ENCODE results near the gene VPS26A.
A peak's percentile ranks its signal among the peaks of the same experiment; 100 is the strongest.

VPS26A gene

DNA sequence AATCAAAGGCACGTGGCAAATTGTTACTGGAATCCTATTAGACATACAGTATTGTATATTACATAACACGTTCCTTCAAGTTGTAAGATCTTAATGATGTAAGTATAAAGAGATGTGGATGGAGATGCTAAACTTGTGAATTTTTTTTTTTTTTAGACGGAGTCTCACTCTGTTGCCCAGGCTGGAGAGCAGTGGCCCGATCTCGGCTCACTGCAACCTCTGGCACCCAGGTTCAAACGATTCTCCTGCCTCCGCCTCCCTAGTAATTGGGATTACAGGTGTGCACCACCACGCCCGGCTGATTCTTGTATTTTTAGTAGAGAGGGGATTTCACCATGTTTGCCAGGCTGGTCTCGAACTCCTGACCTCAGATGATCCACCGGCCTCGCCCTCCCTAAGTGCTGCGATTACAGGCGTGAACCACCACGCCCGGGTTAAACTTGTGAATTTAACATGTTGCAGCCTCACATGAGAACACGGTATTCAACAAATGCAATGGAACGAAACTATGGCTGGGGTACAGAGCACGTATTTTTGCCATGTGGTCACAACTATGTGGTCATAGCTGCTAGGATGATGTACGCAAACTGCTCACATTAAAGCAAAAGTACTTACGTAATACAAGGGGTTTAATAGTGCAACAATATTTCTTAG lies 55.2 kb downstream of the VPS26A start:
- DNase-seq = no peak

DNA sequence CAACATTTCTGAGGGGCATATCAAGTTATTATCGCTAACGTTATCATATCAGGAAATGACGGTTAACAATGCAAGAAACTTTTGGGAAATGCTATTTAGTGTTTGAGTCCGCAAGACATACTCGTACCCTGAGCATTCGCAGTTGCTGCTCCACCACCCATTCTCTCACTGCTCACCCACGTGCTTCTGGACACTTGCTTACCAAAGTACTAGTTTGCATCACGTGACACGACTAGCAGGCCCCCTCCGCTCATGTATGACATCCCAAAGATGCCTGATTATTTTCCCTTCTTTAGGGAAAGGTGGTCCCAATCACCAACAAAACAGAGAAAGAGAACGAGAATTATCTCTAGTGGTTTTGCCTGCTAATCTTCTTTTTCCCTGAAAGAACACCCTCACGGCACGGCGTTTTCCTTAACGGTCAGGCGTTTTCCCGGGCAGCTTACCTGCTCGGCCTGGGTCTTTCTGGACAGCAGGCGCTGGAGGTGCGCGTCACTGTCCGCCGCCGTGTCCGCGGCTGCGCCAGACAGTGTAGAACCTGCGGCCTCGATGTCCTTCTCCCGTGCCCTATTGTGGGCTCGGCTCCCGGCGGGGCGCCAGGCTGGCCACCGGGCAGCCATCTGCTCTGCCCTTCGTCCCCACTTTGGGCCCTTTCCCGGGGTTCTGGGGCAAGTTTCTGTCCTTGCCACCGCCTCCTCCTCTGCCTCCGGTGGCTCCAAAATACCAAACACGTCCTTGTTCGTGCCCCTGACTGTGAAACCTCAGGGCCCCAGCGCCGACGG lies 56.0 kb downstream of the VPS26A start, which contains the start of gene SUPV3L1:
Gene SUPV3L1 (plus strand): TSS at position 492 of the 782 bp plus-strand sequence. CDS start 58 bp downstream, at position 550.
- peak; percentile 89 for DNase-seq

DNA sequence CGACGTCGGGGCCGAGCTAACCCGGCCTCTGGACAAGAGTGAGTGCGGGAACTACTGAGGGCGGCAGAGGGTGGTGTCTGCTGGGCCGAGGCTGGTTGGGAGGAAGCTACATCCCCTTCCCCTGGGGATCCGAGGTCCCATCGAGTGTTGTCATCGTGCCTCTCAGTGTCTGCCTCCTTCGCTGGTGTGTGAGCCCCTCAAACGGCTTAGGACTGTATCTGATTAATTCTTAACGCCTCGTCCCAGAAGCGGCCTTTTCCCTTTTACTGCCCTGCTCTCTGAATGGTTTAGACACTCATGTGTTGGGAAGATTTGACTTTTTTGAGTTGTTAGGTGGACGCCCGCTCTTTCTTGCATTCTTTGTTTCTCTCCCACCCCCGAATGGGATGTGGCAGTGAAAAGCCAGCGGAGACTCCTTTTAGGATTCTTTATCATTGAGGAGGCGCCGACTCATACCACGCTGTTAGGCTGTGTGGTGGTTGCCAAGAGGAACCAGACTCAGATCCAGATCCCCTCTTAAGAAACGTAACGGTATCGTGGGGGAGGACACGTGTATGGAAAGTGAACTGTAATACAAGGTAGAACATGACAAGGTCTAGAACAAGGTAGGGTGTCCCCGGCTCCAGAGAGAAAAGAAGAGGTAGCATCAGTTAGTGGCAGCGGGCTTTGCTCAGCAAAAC lies 56.7 kb downstream of the VPS26A start:
- DNase-seq = no peak

DNA sequence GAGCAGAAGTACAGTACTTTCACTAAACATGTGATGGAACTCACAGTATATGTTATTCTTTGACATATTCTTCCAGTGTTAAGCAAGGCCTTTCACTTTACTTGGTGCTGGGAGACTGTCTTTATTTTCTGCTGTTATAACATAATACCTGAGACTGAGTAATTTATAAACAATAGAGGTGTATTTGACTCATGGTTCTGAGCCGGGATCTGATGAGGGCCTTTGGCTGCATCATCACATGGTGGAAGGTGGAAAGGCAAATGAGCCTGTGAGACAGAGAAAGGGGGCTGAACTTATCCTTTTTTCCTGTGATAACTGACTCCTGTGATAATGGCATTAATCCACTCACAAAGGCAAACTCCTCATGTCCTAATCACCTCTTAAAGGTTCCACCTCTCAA lies 57.5 kb downstream of the VPS26A start:
- DNase-seq = no peak

DNA sequence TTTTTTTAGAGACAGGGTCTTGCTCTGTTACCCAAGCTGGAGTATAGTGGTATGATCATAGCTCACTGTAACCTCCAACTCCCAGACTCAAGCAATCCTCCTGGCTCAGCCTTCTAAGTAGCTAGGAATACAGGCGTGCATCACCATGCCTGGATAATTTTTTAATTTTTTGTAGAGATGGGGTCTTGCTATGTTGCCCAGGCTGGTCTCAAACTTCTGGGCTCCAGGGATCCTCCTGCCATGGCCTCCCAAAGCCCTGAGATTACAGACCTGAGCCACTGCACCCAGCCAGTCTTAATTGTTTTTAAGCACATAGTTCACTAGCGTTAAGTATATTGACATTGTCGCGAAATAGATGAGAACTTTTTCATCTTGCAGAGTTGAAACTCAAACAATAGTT lies 58.0 kb downstream of the VPS26A start:
- DNase-seq = no peak

DNA sequence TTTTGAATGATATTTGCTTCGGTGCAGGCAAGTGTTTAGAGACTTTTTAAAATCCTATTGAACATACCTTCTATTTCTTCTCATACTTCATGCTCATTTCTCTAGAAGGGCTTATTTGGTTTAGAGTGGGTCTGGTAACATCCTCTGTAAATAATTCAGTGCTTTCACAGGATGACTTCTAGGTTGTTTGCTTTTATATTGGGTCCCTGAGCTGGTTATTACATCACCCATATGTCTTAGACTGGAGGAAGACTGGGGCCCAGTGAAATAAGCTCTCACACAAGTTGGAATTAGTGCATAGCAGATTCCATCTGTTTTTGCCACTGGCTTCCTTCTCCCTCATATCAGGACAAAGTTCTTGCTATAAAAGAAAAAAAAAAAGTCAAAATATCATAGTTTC lies 62.5 kb downstream of the VPS26A start:
- DNase-seq = no peak

DNA sequence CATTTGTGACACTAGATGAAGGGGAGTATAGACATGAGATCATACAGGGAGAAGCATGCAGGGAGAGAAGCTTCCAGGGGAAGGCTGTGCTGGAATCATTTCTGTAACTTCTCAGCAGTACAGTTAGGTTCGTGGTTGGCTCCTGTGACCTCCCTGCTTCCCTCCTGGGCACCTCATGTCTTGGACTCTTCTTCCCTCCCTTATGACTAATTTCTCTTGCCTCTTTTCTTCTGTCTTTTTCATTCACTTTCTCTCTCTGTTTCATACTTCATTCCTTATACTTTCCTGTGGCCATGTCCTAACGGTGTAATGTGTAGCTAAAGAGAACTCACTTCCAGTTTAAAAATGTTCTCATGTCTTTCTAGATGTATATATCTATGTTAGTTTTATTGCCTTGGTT lies 77.1 kb downstream of the VPS26A start:
- DNase-seq = no peak

DNA sequence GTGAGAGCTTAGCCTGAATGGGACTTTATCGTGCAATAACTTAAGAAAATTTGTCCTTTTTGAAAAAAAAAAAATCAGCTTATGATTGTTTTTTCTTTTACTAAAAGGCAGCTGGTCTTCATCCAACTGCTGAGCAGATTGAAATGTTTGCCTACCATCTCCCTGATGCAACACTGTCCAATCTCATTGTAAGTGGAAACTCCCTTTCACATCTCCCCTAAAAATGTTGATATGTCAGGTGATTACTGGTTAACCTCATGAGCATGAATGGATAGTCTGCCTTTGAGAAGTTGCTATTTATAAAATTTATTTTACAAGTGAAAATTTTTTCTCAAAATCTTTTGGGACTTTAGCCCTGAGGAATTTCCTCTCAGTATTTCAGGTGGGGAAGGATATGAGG lies 78.4 kb downstream of the VPS26A start:
- no peak for DNase-seq

DNA sequence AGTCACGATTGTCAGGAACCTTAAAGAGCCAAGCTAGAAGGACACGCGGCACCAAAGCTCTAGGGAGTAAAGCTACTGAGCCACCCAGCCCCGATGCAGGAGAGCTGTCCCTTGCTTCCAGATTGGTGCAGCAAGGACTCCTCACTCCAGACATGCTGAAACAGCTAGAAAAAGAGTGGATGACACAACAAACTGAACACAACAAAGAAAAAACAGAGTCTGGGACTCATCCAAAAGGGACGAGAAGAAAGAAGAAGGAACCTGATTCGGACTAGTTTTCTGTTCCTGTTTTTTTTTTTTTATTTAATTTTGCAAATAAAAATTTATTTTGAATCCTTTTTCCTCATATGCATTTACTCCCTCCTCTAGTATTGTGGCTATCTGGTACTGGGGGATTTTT lies 84.8 kb downstream of the VPS26A start:
- no peak for DNase-seq

DNA sequence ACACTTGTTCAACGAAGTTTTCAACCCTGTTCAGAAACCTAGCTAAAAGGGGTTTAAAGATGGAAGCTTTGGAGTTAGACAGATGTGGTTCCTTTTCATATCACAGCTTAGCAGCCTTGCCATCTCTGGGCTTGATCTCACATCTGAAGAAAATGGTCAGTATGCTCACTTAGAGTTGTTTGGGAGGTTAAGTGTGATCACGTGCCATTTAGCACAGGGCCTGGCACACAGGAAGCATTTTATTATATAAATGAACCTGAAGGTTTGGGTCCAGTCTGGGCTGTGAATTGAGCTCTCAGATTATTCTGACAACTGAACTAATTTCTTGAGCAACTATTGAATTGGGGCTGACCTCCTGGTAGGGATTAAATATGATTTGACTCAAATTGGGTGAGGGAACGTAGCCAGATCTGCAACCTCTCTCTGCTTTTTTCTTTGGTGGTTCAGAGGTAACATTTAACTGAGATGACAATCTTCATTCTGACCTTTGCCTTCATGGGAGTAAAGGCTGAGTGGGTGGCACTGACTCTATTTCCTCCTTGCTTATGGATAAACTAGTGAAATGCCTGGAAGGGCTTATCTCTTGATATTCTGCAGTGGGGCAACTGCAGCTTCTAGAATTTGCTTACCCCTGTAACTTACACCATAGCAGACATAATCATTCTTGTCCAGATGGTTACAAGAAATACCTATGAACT lies 86.0 kb downstream of the VPS26A start:
- no peak for DNase-seq

DNA sequence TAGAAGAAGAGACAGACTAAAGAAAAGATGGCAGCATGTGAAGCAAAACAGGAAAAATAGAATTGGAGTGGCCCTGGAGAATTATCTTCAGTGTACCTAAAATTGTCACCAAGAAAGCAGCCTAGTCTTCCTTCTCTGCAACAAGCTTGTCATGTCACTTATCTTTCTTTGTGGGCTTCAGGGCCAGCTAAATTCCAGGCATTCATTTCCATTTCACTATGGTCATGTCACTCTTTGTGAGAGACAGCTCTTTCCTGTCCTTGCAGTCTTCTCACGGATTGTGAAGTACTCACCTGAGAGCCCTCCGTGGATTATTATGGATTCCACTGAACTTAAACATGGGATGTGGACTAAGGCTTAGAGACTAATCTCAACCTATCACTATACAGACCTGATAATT lies 87.1 kb downstream of the VPS26A start:
- DNase-seq = no peak

DNA sequence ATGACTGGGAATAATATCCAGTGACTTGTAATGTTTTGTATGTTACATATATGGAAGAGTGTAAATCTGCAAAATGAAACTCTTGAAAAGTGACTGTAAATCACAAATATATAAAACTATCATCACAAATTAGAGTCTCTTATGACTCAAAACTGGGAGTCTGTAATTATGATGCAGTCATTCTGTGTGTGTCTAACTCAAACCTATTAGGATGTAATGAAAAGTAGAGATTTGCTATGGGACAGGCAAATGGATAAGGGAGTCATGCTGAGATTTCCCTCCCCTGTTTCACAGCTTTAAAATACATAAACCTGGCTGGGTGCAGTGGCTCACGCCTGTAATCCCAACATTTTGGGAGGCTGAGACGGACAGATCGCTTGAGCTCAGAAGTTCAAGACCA lies 87.5 kb downstream of the VPS26A start:
- DNase-seq = no peak

DNA sequence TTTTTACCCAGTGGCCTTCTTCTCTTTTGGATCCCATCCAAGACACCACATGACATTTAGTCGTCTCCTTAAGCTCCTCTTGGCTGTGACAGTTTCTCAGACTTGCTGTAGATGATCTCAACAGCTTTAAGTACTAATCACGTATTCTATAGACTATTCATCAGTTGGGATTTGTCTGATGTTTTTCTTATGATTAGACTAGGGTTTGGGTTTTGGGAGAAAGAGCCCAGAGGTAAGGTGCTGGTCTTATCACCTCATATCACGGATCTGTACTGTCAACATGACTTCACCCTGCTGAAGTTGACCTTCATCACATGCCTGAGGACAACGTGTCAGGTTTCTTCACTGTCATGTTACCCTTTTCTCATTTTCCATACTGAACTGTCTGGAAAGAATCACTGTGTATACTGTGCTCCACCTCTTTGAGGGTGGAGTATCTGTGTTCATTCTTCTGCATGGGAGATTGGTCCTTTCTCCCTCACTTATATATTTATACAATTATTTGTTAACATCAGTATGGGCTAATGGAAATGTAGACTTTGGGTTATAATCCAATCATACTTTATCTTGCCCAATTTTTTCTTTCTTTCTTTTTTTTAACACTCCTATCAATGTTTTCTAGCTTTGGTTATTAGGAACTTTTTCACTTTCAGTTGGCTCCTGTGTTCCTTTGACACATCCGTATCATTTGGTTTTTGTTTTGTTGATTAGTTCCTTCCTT lies 89.8 kb downstream of the VPS26A start:
- no peak for DNase-seq

DNA sequence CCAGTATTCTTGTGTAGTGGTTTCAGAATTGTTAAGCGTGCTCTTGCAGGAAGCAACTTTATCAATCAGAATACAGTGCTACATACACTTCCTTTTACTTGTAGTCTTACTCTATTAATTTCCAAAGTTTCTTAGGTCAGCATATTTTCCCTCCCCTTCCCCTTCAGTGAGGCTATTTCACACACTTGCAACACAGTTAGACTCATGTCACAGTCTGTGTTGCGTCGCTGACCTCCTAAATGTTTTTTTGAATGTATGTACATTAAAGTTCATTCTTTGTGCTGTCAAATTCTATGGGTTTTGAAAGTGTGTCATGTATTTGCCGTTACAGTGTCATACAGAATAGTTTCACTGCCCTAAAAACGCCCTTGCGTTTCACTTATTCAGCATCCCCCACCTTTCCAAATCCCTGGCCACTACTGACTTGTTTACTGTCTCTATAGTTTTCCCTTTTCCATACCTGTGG lies 90.7 kb downstream of the VPS26A start:
- no peak for DNase-seq

DNA sequence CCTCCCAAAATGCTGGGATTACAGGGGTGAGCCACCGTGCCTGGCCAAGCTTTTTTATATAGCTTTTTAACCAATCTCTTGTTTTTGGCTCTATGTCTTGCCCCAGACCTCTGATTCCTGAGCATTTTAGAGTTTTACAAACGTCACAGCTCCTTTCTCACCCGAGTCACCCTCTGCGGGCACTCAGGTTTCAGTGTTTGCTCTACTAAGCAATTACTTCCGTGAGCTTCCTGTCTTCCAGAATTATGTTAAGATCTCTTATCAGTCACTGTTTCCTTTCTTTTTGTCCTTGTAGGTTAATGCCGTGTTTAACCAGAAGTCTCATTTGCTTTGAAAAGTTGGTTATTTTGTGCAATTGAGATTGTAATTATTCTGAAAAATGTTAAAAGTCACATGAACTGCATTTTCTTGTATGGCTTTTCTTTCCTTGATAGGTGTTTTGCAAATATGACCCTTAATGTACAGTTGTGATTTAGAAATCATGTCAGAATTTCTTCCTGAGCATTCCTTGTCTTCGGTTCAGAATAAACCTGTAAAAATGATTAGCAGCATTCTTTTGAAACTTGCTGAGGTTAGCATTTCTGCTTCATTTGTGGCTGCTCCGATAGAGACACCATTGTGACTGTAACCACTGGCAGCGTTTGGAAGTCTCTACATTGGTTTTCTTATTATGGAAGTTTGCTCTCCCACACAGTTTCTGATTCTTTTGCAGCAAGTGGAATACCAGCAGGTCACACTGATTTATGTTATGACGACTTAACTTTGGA lies 91.6 kb downstream of the VPS26A start:
- DNase-seq = no peak

DNA sequence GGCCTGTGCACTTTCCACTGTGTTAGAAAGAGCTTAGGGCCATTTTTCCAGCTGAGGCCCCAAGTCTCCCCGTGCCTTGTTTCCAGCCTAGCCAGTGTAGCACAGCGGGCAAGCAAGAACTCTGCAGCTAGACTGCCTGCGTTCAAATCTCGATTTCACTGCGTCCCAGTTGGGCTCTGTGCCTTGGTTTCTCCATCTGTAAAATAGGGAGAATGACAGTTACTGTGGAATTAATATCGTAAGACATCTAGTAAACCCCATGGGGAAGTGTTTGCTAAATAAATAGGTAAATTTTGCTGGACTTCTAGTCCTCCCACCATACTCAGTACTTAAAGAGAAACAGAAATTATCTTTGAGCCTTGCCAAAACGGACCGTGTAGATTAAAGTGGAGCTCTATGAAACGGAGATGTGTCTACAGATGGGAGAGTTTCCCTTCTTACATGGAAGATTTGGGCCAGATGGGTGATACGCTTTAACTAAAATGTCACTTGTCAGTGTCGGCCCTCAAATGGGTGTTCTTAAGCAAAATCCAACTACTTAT lies 92.7 kb downstream of the VPS26A start:
- no peak for DNase-seq

DNA sequence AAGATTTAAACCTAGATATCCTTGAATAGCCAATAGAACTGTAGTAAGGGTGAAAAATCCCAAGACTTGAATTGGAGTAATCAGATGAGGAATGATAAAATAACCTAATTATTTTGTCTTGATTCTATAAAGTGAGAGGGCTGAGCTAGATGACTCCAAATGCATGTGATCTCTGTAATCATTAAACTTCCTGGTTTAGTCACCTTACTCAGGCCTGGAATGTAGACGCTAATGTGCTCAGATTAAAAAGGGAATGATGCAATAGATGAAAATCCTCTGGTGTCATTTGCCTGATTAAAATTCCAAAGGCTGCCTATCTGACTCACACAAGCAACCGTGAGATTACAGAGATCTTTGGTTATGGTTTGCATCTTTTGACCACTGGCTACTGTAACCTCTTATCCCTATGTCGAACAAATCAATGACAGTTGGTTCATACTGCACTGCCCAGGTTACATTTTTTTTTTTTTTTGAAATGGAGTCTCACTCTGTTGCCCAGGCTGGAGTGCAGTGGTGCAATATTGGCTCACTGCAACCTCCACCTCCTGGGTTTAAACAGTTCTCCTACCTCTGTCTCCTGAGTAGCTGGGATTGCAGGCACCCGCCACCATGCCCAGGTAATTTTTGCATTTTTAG lies 93.3 kb downstream of the VPS26A start:
- DNase-seq = no peak

DNA sequence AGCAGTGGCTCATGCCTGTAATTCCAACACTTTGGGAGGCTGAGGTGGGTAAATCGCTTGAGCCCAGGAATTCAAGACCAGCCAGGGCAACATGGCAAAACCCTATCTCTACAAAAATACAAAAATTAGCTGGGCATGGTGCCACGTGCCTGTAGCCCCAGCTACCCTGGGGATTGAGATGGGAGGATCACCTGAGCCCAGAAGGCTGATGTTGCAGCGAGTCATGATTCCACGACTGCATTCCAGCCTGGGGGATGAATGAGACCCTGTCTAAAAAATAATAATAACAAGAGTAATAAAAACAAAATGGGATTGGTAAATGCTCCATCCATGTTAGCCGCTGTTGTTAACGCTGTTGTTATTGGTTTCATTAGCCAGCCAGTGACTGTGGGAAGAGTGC lies 94.9 kb downstream of the VPS26A start:
- no peak for DNase-seq

DNA sequence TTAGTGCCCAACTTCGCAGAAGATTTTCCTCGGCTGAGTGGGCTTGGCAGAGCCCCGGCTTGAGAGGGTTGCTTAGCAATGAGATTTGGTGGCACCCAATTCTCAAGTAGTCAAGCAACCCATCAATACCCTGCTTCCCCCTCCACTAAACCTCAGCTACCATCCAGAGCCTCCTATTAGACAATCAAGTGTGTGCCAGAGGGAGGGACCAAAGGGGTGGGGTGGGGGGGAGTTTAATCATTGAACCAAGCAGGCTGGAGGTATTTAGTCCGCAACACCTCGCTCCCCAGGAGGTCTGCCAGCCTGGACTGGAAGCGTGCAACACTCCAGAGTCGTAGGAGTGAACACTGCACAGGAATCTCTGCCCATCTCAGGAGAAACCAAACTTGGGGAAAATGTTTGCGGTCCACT lies 96.1 kb downstream of the VPS26A start, which contains the start of gene HKDC1:
Gene HKDC1 (plus strand): TSS at position 292 of the 411 bp plus-strand sequence. CDS start 104 bp downstream, at position 396.
- no peak for DNase-seq

DNA sequence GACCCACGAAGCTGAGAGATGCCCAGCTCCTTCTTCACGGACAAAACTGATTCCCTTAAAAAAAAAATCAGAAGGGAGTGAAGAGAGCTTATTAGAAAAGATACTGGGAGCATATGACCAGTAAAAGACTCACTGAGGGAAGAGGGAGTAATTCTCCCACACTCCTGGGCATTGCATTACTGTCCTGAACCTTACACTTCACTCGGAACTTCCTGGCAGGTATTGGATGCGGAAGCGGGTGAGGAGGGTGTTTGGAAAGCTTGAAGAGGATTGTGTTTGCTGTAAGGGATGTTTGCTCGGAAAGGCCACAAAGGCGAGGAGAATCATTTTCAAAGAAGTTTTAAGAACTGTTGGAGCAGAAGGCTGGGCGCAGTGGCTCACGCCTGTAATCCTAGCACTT lies 96.5 kb downstream of the VPS26A start:
- no peak for DNase-seq
